Measurements from ENCODE around the gene MTERF4. TPM values are rescaled to one million over a fixed set of nuclear protein-coding genes. Genes with fewer than 3 reads are reported as not detected.

MTERF4 gene
- total and polyA plus RNA-seq, 10 of the 15 experiments (the other 5 are each of a cell fraction or from before 2014, with no cell fraction given): 36.7 to 69.1 (median 45.5) TPM

DNA sequence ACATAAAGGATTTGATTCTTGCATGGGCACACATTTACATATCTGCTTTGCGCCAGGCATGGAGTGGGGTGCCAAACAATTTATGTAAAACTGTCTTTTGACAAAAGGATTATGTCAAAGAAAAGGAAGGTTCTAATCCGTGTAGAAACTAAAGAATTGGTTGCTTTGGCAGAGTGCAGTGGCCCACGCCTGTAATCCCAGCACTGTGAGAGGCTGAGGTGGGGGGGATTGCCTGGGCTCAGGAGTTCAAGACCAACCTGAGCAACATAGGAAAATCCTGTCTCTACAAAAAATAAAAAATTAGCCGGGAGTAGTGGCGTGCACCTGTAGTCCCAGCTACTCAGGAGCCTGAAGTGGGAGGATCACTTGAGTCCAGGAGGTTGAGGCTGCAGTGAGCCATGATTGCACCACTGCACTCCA is 1.1 kb upstream of the MTERF4 start (continued):
- TF ChIP-seq, protein P1, sequence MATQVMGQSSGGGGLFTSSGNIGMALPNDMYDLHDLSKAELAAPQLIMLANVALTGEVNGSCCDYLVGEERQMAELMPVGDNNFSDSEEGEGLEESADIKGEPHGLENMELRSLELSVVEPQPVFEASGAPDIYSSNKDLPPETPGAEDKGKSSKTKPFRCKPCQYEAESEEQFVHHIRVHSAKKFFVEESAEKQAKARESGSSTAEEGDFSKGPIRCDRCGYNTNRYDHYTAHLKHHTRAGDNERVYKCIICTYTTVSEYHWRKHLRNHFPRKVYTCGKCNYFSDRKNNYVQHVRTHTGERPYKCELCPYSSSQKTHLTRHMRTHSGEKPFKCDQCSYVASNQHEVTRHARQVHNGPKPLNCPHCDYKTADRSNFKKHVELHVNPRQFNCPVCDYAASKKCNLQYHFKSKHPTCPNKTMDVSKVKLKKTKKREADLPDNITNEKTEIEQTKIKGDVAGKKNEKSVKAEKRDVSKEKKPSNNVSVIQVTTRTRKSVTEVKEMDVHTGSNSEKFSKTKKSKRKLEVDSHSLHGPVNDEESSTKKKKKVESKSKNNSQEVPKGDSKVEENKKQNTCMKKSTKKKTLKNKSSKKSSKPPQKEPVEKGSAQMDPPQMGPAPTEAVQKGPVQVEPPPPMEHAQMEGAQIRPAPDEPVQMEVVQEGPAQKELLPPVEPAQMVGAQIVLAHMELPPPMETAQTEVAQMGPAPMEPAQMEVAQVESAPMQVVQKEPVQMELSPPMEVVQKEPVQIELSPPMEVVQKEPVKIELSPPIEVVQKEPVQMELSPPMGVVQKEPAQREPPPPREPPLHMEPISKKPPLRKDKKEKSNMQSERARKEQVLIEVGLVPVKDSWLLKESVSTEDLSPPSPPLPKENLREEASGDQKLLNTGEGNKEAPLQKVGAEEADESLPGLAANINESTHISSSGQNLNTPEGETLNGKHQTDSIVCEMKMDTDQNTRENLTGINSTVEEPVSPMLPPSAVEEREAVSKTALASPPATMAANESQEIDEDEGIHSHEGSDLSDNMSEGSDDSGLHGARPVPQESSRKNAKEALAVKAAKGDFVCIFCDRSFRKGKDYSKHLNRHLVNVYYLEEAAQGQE (IDR thresholded peaks at IDR 0.05; ENCODE audit: low read depth, low read length): no peak
- TF ChIP-seq MEF2B (IDR thresholded peaks at IDR 0.05; ENCODE audit: partially characterized antibody, poor library complexity, severe bottlenecking): no peak

DNA sequence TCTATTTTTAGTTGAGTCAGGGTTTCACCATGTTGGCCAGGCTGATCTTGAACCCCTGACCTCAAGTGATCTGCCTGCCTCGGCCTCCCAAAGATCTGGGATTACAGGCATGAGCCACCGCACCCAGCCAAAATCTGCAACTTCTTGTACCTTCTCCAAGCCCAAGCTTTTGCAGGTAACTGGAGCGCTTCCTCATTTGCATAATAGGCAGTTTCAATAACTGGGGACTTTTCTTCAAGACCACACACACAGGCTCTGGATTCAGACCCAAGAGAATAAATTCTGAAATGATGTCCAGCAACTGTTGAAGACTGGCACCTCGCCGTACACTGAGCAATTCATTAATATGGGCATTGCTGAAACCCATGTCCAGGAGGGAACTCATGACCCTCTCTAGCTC is 2.8 kb downstream of the MTERF4 start:
- ATAC-seq (peak; percentile 28), FAIRE-seq (no peak), DNase-seq (ENCODE audit: low read depth, low spot score) (no peak)
- ChIA-PET SMC1A (ENCODE audit: uncharacterized antibody, unreplicated experiment) (interaction anchor here (0.7 to 6.3 kb wide), 11 partner anchors 12 to 665 kb away, joined by 3 to 53 read pairs (median 4); partner anchors contain the start of gene PASK), RAD21 (ENCODE audit: unreplicated experiment) (interaction anchor here (1.0 to 5.0 kb wide), 6 partner anchors 11 to 216 kb away, joined by 3 to 62 read pairs (median 5); partner anchors contain the start of genes PASK and PPP1R7), CTCF (interaction anchor here (0.7 to 3.7 kb wide), 6 partner anchors 21 to 119 kb away, joined by 3 to 14 read pairs (median 3); partner anchors contain the start of gene PPP1R7), POLR2A (interaction anchor here (0.6 to 4.9 kb wide), 7 partner anchors 10 to 384 kb away, joined by 3 to 54 read pairs (median 5); partner anchors contain the start of genes PASK and PPP1R7)
- Histone ChIP-seq H3K9ac (ENCODE audit: control insufficient read depth, insufficient read depth, low read length) (peak overlapping the region; percentile 68), H3K27me3 (replicated peaks in 1 of 2; ENCODE audit: control insufficient read depth in 2 of 2, insufficient read depth in 2 of 2, low read length in 1 of 2) (no peaks in the 10 kb centered on the region), H3K4me3 (peak overlapping the region; percentile 63), H3K27ac (ENCODE audit: control insufficient read depth, insufficient read depth) (peak overlapping the region; percentile 90), H2AFZ (ENCODE audit: control insufficient read depth, low read depth, low read length) (no peak overlapping the region), H3K9me3 (replicated peaks; ENCODE audit: control insufficient read depth, insufficient read depth, low read length) (no peaks in the 10 kb centered on the region), H4K20me1 (ENCODE audit: control insufficient read depth, insufficient read depth) (no peaks in the 10 kb centered on the region), H3K36me3 (ENCODE audit: control insufficient read depth in 2 of 2, insufficient read depth in 2 of 2, low read length in 1 of 2) (peaks cover 9 to 20% of the 10 kb centered on the region in 2 experiments), H3K4me1 (ENCODE audit: control insufficient read depth, insufficient read depth, low read length) (peaks cover 45% of the 10 kb centered on the region), H3K4me2 (ENCODE audit: control insufficient read depth, insufficient read depth) (peak overlapping the region; percentile 44), H3K79me2 (ENCODE audit: control insufficient read depth, insufficient read depth, low read length) (peaks cover 88% of the 10 kb centered on the region)
- BruUV-seq (replicated peaks): no TSS peak
- WGBS (ENCODE audit: insufficient coverage, insufficient replicate concordance, low lambda C conversion rate, missing lambda C conversion rate): 1% methylated on average over 5 of the region's 5 CpGs
- intact Hi-C loops (cut with micrococcal nuclease; ENCODE audit: unreplicated experiment): loop anchor here (2.0 kb wide), 1 partner anchor 28 kb away; no protein-coding TSS in a partner anchor
- in situ Hi-C loops (cut with MboI): no loop called here
- TF ChIP-seq POLR2AphosphoS2 (IDR thresholded peaks at IDR 0.05; ENCODE audit: low read depth, low read length): 0 out of 2 replicates have a peak, but pooled peaks have one; percentile 23
- no peak for TF ChIP-seq CBX3 (IDR thresholded peaks at IDR 0.05; ENCODE audit: borderline replicate concordance, low read depth)
- TF ChIP-seq POLR2AphosphoS5 (IDR thresholded peaks at IDR 0.05; ENCODE audit: low read length): peak; percentile 45
- peak; percentile 10 for TF ChIP-seq RELA (IDR thresholded peaks at IDR 0.05; ENCODE audit: borderline replicate concordance, partially characterized antibody)
- peak; percentile 38 for TF ChIP-seq RUNX3 (IDR thresholded peaks at IDR 0.05; ENCODE audit: low read length)
- peak; percentile 96; the same call in 2 of the 3 replicates for TF ChIP-seq POU2F2 (IDR thresholded peaks at IDR 0.05; ENCODE audit: borderline replicate concordance, low read depth, low read length)
- TF ChIP-seq IKZF1 (conservative IDR thresholded peaks at IDR 0.05): 0 out of 2 replicates have a peak, but pooled peaks have one; percentile 11
- 0 out of 2 replicates have a peak, but pooled peaks have one; percentile 18 for TF ChIP-seq TAF1 (IDR thresholded peaks at IDR 0.05; ENCODE audit: borderline replicate concordance, low read depth, low read length)
- TF ChIP-seq, protein P2, sequence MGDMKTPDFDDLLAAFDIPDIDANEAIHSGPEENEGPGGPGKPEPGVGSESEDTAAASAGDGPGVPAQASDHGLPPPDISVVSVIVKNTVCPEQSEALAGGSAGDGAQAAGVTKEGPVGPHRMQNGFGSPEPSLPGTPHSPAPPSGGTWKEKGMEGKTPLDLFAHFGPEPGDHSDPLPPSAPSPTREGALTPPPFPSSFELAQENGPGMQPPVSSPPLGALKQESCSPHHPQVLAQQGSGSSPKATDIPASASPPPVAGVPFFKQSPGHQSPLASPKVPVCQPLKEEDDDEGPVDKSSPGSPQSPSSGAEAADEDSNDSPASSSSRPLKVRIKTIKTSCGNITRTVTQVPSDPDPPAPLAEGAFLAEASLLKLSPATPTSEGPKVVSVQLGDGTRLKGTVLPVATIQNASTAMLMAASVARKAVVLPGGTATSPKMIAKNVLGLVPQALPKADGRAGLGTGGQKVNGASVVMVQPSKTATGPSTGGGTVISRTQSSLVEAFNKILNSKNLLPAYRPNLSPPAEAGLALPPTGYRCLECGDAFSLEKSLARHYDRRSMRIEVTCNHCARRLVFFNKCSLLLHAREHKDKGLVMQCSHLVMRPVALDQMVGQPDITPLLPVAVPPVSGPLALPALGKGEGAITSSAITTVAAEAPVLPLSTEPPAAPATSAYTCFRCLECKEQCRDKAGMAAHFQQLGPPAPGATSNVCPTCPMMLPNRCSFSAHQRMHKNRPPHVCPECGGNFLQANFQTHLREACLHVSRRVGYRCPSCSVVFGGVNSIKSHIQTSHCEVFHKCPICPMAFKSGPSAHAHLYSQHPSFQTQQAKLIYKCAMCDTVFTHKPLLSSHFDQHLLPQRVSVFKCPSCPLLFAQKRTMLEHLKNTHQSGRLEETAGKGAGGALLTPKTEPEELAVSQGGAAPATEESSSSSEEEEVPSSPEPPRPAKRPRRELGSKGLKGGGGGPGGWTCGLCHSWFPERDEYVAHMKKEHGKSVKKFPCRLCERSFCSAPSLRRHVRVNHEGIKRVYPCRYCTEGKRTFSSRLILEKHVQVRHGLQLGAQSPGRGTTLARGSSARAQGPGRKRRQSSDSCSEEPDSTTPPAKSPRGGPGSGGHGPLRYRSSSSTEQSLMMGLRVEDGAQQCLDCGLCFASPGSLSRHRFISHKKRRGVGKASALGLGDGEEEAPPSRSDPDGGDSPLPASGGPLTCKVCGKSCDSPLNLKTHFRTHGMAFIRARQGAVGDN (IDR thresholded peaks at IDR 0.05): peak; percentile 48; the same call in 1 of the 2 replicates
- TF ChIP-seq SPI1 (IDR thresholded peaks at IDR 0.05; ENCODE audit: borderline replicate concordance, insufficient read depth, low read depth, low read length): peak; percentile 61; the same call in 1 of the 2 replicates
- 0 out of 4 replicates have a peak, but pooled peaks of 1 of the 2 experiments have one; percentile 12 for TF ChIP-seq IKZF2 (IDR thresholded peaks at IDR 0.05)
